H9 (cell line): ENCODE measurements around the gene KCNK10. TPM values are rescaled to one million over a fixed set of nuclear protein-coding genes. Genes with fewer than 3 reads are reported as not detected.

Source experiments
- DNase-seq: peaks from one replicate; pipeline ENCODE4 v3.0.0-alpha.2; 2017
- H2AFZ ChIP-seq: one replicate; pipeline ENCODE4 v1.6.1; 2013; ENCODE audit warnings: mild to moderate bottlenecking, low read length, control low read depth, moderate library complexity
- H2AK5ac ChIP-seq: 2 replicates; pipeline ENCODE4 v1.6.1; 2013; ENCODE audit warnings: low read length, control low read depth, mixed read lengths; ENCODE audit not compliant: insufficient read length
- H2BK120ac ChIP-seq: one replicate; pipeline ENCODE4 v1.6.1; 2013; ENCODE audit warnings: low read depth, mild to moderate bottlenecking, low read length, control low read depth, inconsistent platforms; ENCODE audit not compliant: poor library complexity, severe bottlenecking
- H2BK12ac ChIP-seq: 2 replicates; pipeline ENCODE4 v1.6.1; 2013; ENCODE audit warnings: low read length, control low read depth, mixed read lengths, low read depth; ENCODE audit not compliant: insufficient read length
- H2BK15ac ChIP-seq: 2 replicates; pipeline ENCODE4 v1.6.1; 2013; ENCODE audit warnings: low read depth, low read length, control low read depth
- H2BK20ac ChIP-seq: one replicate; pipeline ENCODE4 v1.6.1; 2013; ENCODE audit warnings: low read depth, mild to moderate bottlenecking, low read length, control low read depth, inconsistent platforms; ENCODE audit not compliant: poor library complexity, severe bottlenecking
- H2BK5ac ChIP-seq: 2 replicates; pipeline ENCODE4 v1.6.1; 2013; ENCODE audit warnings: low read length, control low read depth, mixed read lengths; ENCODE audit not compliant: insufficient read length
- H3K14ac ChIP-seq: 2 replicates; pipeline ENCODE4 v1.6.1; 2013; ENCODE audit warnings: low read length, control low read depth; ENCODE audit not compliant: insufficient read depth
- H3K18ac ChIP-seq: 2 replicates; pipeline ENCODE4 v1.6.1; 2013; ENCODE audit warnings: low read depth, mild to moderate bottlenecking, mixed read lengths, low read length, control low read depth; ENCODE audit not compliant: insufficient read length
- H3K23ac ChIP-seq: 2 replicates; pipeline ENCODE4 v1.6.1; 2013; ENCODE audit warnings: low read length, control low read depth, mixed read lengths, low read depth; ENCODE audit not compliant: insufficient read length
- H3K23me2 ChIP-seq: 2 replicates; pipeline ENCODE4 v1.6.1; 2013; ENCODE audit warnings: low read depth, mild to moderate bottlenecking, mixed read lengths, low read length, control low read depth; ENCODE audit not compliant: insufficient read length, poor library complexity, severe bottlenecking
- H3K27ac ChIP-seq: 2 replicates; pipeline ENCODE4 v1.5.1; 2013; ENCODE audit warnings: low read length, control low read depth, mixed read lengths, low read depth; ENCODE audit not compliant: insufficient read length
- H3K27me3 ChIP-seq: 2 replicates; pipeline ENCODE4 v1.6.1; 2013; ENCODE audit warnings: low read length, control low read depth, inconsistent platforms; ENCODE audit not compliant: insufficient read depth
- H3K4ac ChIP-seq: 2 replicates; pipeline ENCODE4 v1.6.1; 2013; ENCODE audit warnings: low read depth, mild to moderate bottlenecking, control low read depth, inconsistent platforms, low read length, moderate library complexity
- H3K4me1 ChIP-seq: 2 replicates; pipeline ENCODE4 v1.6.1; 2013; ENCODE audit warnings: low read length, control low read depth, inconsistent platforms; ENCODE audit not compliant: insufficient read depth
- H3K4me2 ChIP-seq: 2 replicates; pipeline ENCODE4 v1.6.1; 2013; ENCODE audit warnings: low read length, control low read depth, mixed read lengths; ENCODE audit not compliant: insufficient read length, insufficient read depth
- H3K56ac ChIP-seq: 2 replicates; pipeline ENCODE4 v1.6.1; 2013; ENCODE audit warnings: low read depth, mild to moderate bottlenecking, mixed read lengths, low read length, control low read depth; ENCODE audit not compliant: insufficient read length
- H3K79me1 ChIP-seq: 2 replicates; pipeline ENCODE4 v1.6.1; 2013; ENCODE audit warnings: low read depth, mild to moderate bottlenecking, moderate library complexity, low read length, control low read depth, inconsistent platforms; ENCODE audit not compliant: insufficient read depth, poor library complexity, severe bottlenecking
- H3K79me2 ChIP-seq: 2 replicates; pipeline ENCODE4 v1.6.1; 2013; ENCODE audit warnings: low read length, control low read depth, inconsistent platforms; ENCODE audit not compliant: insufficient read depth
- H3K9ac ChIP-seq: 2 replicates; pipeline ENCODE4 v1.6.1; 2013; ENCODE audit warnings: low read length, control low read depth, mixed read lengths; ENCODE audit not compliant: insufficient read length; ENCODE audit errors: extremely low read depth
- H3K9me3 ChIP-seq: one replicate; pipeline ENCODE4 v1.6.1; 2013; ENCODE audit warnings: low read depth, low read length, inconsistent platforms; ENCODE audit not compliant: control insufficient read depth
- H3T11ph ChIP-seq: one replicate; pipeline ENCODE4 v1.6.1; 2013; ENCODE audit warnings: mild to moderate bottlenecking, low read length, control low read depth, inconsistent platforms
- H4K20me1 ChIP-seq: one replicate; pipeline ENCODE4 v1.6.1; 2013; ENCODE audit not compliant: control insufficient read depth, insufficient read length, insufficient read depth
- H4K5ac ChIP-seq: 2 replicates; pipeline ENCODE4 v1.6.1; 2013; ENCODE audit warnings: low read depth, mild to moderate bottlenecking, mixed read lengths, low read length, control low read depth; ENCODE audit not compliant: insufficient read length
- H4K8ac ChIP-seq: replicated peaks from 2 replicates; pipeline ENCODE4 v1.6.1; 2013; ENCODE audit warnings: low read length, control low read depth, mixed read lengths, low read depth; ENCODE audit not compliant: insufficient read length
- H4K91ac ChIP-seq: 2 replicates; pipeline ENCODE4 v1.6.1; 2013; ENCODE audit warnings: low read depth, mild to moderate bottlenecking, moderate library complexity, mixed read lengths, low read length, control low read depth; ENCODE audit not compliant: insufficient read length
- H3K27ac Mint-ChIP-seq, 3 experiments: 2 replicates in 2 of 3; 3 replicates in 1 of 3; pipeline ENCODE4 v1.8.0; 2020 to 2021; ENCODE audit warnings: mixed read lengths in 3 of 3, mild to moderate bottlenecking in 1 of 3, moderate library complexity in 1 of 3
- H3K27me3 Mint-ChIP-seq: 2 replicates; pipeline ENCODE4 v1.8.0; 2021; ENCODE audit warnings: low read depth, mild to moderate bottlenecking, moderate library complexity, mixed read lengths
- H3K36me3 Mint-ChIP-seq, 3 experiments: 2 replicates in 2 of 3; 3 replicates in 1 of 3; pipeline ENCODE4 v1.8.0; 2020 to 2021; ENCODE audit warnings: low read depth in 3 of 3, mixed read lengths in 3 of 3; ENCODE audit not compliant: insufficient read depth in 1 of 3
- H3K4me1 Mint-ChIP-seq, 2 experiments: 2 replicates each; pipeline ENCODE4 v1.8.0; 2020; ENCODE audit warnings: mixed read lengths in 2 of 2
- H3K4me3 Mint-ChIP-seq, 2 experiments: 2 replicates in 1 of 2; 3 replicates in 1 of 2; pipeline ENCODE4 v1.8.0; 2020 to 2021; ENCODE audit warnings: mild to moderate bottlenecking in 2 of 2, mixed read lengths in 2 of 2, moderate library complexity in 1 of 2
- H3K9me3 Mint-ChIP-seq, 2 experiments: 2 replicates in 1 of 2; 3 replicates in 1 of 2; pipeline ENCODE4 v1.8.0; 2020; ENCODE audit warnings: mild to moderate bottlenecking in 2 of 2, mixed read lengths in 2 of 2, moderate library complexity in 1 of 2
- whole genome bisulfite sequencing: extraction: QIAGEN DNeasy Blood & Tissue Kit; methylation state at CpG from one replicate; pipeline ENCODE4 v1.1.7; 2013; ENCODE audit warnings: missing lambda C conversion rate, low lambda C conversion rate, mixed read lengths; ENCODE audit not compliant: insufficient read length; ENCODE audit errors: extremely low coverage; 5-methylcytosine and 5-hydroxymethylcytosine counted together
- total RNA-seq: library from RNA; stranded (reverse); gene quantifications from 2 replicates; pipeline ENCODE4 v1.2.1, GENCODE V29; 2021
- TF ChIP-seq, protein P1 (sequence below): fragments of 200-600 bp; sonication (generic); conservative IDR thresholded peaks from 3 replicates; pipeline ENCODE4 v1.8.0; 2021; ENCODE audit warnings: antibody characterized with exemption, mild to moderate bottlenecking

The KCNK10 gene
- total RNA-seq, 1 experiment from 2014 or later: 0.33 TPM

DNA sequence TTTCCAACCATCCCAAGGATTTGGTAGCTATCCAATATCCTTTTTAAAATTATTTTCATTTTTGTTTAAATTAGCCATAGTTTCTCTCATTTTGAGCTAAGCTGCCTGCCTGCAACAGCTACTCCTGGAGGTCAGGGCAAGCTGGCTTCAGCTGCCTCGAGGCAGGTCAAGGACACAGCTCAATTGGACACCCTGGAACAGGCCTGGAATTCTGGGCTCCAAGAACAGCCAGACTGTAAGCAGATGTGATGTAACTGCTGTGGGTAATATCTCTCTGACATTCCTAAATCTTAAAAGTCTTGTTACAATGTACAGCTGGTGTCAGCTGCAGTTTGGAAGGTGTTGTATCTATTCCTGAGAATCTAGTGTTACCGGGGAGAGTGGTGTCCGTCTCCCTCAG lies 119.8 kb downstream of the KCNK10 start:
- DNase-seq: no peak
- Histone ChIP-seq H2AK5ac (no peak overlapping the region), H2BK15ac (no peak overlapping the region), H4K5ac (no peak overlapping the region), H3K4ac (no peak overlapping the region), H3K4me2 (no peak overlapping the region), H3K79me1 (no peaks in the 10 kb centered on the region), H4K8ac (peak overlapping the region; percentile 71), H3K27ac (no peak overlapping the region), H3K23me2 (no peaks in the 10 kb centered on the region), H3K56ac (no peak overlapping the region), H3K27me3 (no peaks in the 10 kb centered on the region), H3K14ac (peak overlapping the region; percentile 31; the same call in 1 of the 2 replicates), H4K20me1 (no peaks in the 10 kb centered on the region), H3T11ph (no peak overlapping the region), H2BK20ac (no peak overlapping the region), H3K9ac (no peak overlapping the region), H3K18ac (no peak overlapping the region), H2BK120ac (no peak overlapping the region), H3K23ac (no peak overlapping the region), H2BK12ac (no peak overlapping the region), H4K91ac (no peak overlapping the region), H3K9me3 (no peaks in the 10 kb centered on the region), H3K4me1 (no peaks in the 10 kb centered on the region), H2AFZ (no peak overlapping the region), H2BK5ac (no peak overlapping the region), H3K79me2 (no peaks in the 10 kb centered on the region)
- TF ChIP-seq, protein P1, sequence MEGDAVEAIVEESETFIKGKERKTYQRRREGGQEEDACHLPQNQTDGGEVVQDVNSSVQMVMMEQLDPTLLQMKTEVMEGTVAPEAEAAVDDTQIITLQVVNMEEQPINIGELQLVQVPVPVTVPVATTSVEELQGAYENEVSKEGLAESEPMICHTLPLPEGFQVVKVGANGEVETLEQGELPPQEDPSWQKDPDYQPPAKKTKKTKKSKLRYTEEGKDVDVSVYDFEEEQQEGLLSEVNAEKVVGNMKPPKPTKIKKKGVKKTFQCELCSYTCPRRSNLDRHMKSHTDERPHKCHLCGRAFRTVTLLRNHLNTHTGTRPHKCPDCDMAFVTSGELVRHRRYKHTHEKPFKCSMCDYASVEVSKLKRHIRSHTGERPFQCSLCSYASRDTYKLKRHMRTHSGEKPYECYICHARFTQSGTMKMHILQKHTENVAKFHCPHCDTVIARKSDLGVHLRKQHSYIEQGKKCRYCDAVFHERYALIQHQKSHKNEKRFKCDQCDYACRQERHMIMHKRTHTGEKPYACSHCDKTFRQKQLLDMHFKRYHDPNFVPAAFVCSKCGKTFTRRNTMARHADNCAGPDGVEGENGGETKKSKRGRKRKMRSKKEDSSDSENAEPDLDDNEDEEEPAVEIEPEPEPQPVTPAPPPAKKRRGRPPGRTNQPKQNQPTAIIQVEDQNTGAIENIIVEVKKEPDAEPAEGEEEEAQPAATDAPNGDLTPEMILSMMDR: no peak
- Mint-ChIP-seq H3K27ac (no peak overlapping the region), H3K4me3 (no peak overlapping the region), H3K36me3 (no peaks in the 10 kb centered on the region), H3K4me1 (peaks cover 4 to 6% of the 10 kb centered on the region in 2 experiments), H3K27me3 (peaks cover 2% of the 10 kb centered on the region; the same call in 1 of the 2 replicates), H3K9me3 (no peaks in the 10 kb centered on the region)
- whole genome bisulfite sequencing: no CpG with 5 or more reads among the region's 3 CpGs
